Measurements from ENCODE around the gene BLVRA. TPM values are rescaled to one million over a fixed set of nuclear protein-coding genes. Genes with fewer than 3 reads are reported as not detected.

The BLVRA gene
- total RNA-seq, 1 experiment from 2014 or later: 40.7 TPM

DNA sequence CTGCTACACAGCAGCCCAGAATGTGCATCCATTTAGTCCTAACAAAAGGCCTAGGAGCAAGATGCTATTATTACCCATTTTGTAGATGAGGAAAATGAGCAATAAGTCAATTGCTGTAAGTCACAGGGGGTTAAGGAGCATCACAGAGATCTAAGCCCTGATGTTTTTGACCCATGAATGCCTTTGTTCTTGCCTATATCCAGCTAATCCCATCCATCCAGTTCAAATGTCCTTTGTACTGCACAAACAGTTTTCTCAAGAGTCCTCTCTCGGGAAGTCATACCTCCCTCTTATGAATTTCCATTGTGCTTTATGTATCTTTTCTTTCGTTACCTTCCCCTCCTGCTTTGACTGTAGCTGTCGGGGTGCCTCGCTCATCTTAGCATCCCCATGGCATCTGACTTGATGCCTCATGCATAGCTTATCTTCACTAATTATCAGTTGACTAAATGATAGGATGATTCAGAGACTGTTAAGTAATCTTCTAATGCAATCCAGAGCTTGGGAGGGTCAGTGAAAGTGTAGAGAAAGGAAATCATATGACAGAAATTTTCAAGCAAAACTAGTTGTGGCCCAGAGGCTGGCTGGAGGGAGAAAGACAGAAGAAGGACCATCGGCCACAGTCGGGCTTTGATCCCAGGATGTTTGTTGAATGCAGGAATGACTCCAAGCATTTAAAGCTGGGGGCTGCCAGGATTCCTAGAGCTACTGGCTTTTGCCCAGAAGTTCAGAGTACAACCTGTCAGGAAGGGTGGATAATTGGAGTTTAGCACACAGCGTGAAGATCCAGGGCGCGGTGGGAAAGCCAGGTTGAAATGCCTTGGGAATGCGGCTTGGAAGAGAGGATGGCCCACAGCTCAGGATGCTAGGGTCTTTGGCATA, 23.5 kb downstream of the BLVRA start:
- peaks cover 24 to 29% of the 10 kb centered on the region in 2 experiments for H3K9me3 Mint-ChIP-seq
- no peak overlapping the region for H2BK5ac ChIP-seq (ENCODE audit: insufficient read length, low read length)
- H3K79me2 ChIP-seq (ENCODE audit: insufficient read depth, low read length): no peaks in the 10 kb centered on the region
- H3K36me3 Mint-ChIP-seq (ENCODE audit: insufficient read depth in 1 of 3, low read depth in 3 of 3): peaks cover 19 to 31% (median 29%) of the 10 kb centered on the region in 3 experiments
- H3K14ac ChIP-seq (ENCODE audit: insufficient read depth, low read length): no peak overlapping the region
- H3K4me2 ChIP-seq (ENCODE audit: insufficient read depth, insufficient read length, low read length): no peak overlapping the region
- WGBS (ENCODE audit: extremely low coverage, insufficient read length, low lambda C conversion rate): no CpG with 5 or more reads among the region's 10 CpGs
- DNase-seq: no peak
- no peak overlapping the region for H4K5ac ChIP-seq (ENCODE audit: insufficient read length, low read depth, low read length)
- no peak overlapping the region for H3K23ac ChIP-seq (ENCODE audit: insufficient read length, low read depth, low read length)
- H2BK20ac ChIP-seq (ENCODE audit: low read depth, low read length, poor library complexity, severe bottlenecking): no peak overlapping the region
- no peak overlapping the region for H2BK12ac ChIP-seq (ENCODE audit: insufficient read length, low read depth, low read length)
- no peak overlapping the region for H3K18ac ChIP-seq (ENCODE audit: insufficient read length, low read depth, low read length)
- H2AFZ ChIP-seq (ENCODE audit: low read length): no peak overlapping the region
- H4K8ac ChIP-seq (replicated peaks; ENCODE audit: insufficient read length, low read depth, low read length): no peak overlapping the region
- H3K56ac ChIP-seq (ENCODE audit: insufficient read length, low read depth, low read length): no peak overlapping the region
- no peak overlapping the region for H3K9ac ChIP-seq (ENCODE audit: extremely low read depth, insufficient read length, low read length)
- no peaks in the 10 kb centered on the region; the same call in none of the 2 replicates for H3K27me3 Mint-ChIP-seq (ENCODE audit: low read depth)
- no peaks in the 10 kb centered on the region for H3K23me2 ChIP-seq (ENCODE audit: insufficient read length, low read depth, low read length, poor library complexity, severe bottlenecking)
- H3K4me3 Mint-ChIP-seq: no peak overlapping the region
- no peaks in the 10 kb centered on the region for H3K4me1 Mint-ChIP-seq
- H3K27ac Mint-ChIP-seq: no peak overlapping the region; a peak in 1 of 7 replicates
- no peak overlapping the region for H3T11ph ChIP-seq (ENCODE audit: low read length)
- 0 out of 2 replicates have a peak, but pooled peaks cover 2% of the 10 kb centered on the region for H3K27me3 ChIP-seq (ENCODE audit: insufficient read depth, low read length)
- peaks cover 4% of the 10 kb centered on the region for H3K9me3 ChIP-seq (ENCODE audit: control insufficient read depth, low read depth, low read length)
- H3K79me1 ChIP-seq (ENCODE audit: insufficient read depth, low read depth, low read length, poor library complexity, severe bottlenecking): no peaks in the 10 kb centered on the region
- H3K4me1 ChIP-seq (ENCODE audit: insufficient read depth, low read length): no peaks in the 10 kb centered on the region
- no peaks in the 10 kb centered on the region for H4K20me1 ChIP-seq (ENCODE audit: control insufficient read depth, insufficient read depth, insufficient read length)
- no peak overlapping the region for H4K91ac ChIP-seq (ENCODE audit: insufficient read length, low read depth, low read length)
- TF ChIP-seq, protein P1, sequence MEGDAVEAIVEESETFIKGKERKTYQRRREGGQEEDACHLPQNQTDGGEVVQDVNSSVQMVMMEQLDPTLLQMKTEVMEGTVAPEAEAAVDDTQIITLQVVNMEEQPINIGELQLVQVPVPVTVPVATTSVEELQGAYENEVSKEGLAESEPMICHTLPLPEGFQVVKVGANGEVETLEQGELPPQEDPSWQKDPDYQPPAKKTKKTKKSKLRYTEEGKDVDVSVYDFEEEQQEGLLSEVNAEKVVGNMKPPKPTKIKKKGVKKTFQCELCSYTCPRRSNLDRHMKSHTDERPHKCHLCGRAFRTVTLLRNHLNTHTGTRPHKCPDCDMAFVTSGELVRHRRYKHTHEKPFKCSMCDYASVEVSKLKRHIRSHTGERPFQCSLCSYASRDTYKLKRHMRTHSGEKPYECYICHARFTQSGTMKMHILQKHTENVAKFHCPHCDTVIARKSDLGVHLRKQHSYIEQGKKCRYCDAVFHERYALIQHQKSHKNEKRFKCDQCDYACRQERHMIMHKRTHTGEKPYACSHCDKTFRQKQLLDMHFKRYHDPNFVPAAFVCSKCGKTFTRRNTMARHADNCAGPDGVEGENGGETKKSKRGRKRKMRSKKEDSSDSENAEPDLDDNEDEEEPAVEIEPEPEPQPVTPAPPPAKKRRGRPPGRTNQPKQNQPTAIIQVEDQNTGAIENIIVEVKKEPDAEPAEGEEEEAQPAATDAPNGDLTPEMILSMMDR (conservative IDR thresholded peaks at IDR 0.05): no peak
- no peak overlapping the region for H2BK15ac ChIP-seq (ENCODE audit: low read depth, low read length)
- H3K27ac ChIP-seq (ENCODE audit: insufficient read length, low read depth, low read length): no peak overlapping the region
- no peak overlapping the region for H3K4ac ChIP-seq (ENCODE audit: low read depth, low read length)
- H2AK5ac ChIP-seq (ENCODE audit: insufficient read length, low read length): no peak overlapping the region
- no peak overlapping the region for H2BK120ac ChIP-seq (ENCODE audit: low read depth, low read length, poor library complexity, severe bottlenecking)

Data from H9 (cell line).